WTC11 (cell line): ENCODE measurements around the gene ABCB8. TPM values are rescaled to one million over a fixed set of nuclear protein-coding genes. Genes with fewer than 3 reads are reported as not detected.

ENCODE experiments used
- CTCF ChIP-seq: fragments of 200-600 bp; IDR thresholded peaks from 2 replicates; pipeline ENCODE4 v1.8.0; 2022; ENCODE audit warnings: antibody characterized with exemption
- E2F5 ChIP-seq: sonication (generic); formaldehyde crosslinking; IDR thresholded peaks from 2 replicates; pipeline ENCODE4 v1.8.1; 2022; ENCODE audit warnings: mild to moderate bottlenecking, moderate library complexity, missing genetic modification reagents
- FOXP1 ChIP-seq: sonication (generic); formaldehyde crosslinking; IDR thresholded peaks from 2 replicates; pipeline ENCODE4 v1.8.0; 2022; ENCODE audit warnings: missing genetic modification reagents, mild to moderate bottlenecking, moderate library complexity, borderline replicate concordance
- GTF2I ChIP-seq: fragments of 250-450 bp; sonication (Bioruptor Pico); conservative IDR thresholded peaks from 2 replicates; pipeline ENCODE4 v1.4.0; 2021; ENCODE audit warnings: mild to moderate bottlenecking
- IRF1 ChIP-seq: sonication (generic); formaldehyde crosslinking; IDR thresholded peaks from 2 replicates; pipeline ENCODE4 v1.8.0; 2023; ENCODE audit warnings: missing genetic modification reagents
- MLX ChIP-seq: sonication (generic); formaldehyde crosslinking; IDR thresholded peaks from 2 replicates; pipeline ENCODE4 v1.8.1; 2023; ENCODE audit warnings: mild to moderate bottlenecking, missing genetic modification reagents, moderate library complexity
- OVOL2 ChIP-seq: fragments of 250-450 bp; sonication (Bioruptor Pico); IDR thresholded peaks from 2 replicates; pipeline ENCODE4 v1.9.0; 2021; ENCODE audit warnings: mild to moderate bottlenecking, borderline replicate concordance
- TEAD4 ChIP-seq: sonication (generic); formaldehyde crosslinking; IDR thresholded peaks from 2 replicates; pipeline ENCODE4 v1.8.0; 2022; ENCODE audit warnings: mild to moderate bottlenecking, missing genetic modification reagents
- ZBTB21 ChIP-seq: sonication (generic); formaldehyde crosslinking; IDR thresholded peaks from 2 replicates; pipeline ENCODE4 v1.8.1; 2023; ENCODE audit warnings: mild to moderate bottlenecking, missing genetic modification reagents, borderline replicate concordance
- ZBTB43 ChIP-seq: sonication (generic); formaldehyde crosslinking; IDR thresholded peaks from 2 replicates; pipeline ENCODE4 v1.8.1; 2023; ENCODE audit warnings: mild to moderate bottlenecking, missing genetic modification reagents
- ZMAT4 ChIP-seq: fragments of 250-450 bp; sonication (Bioruptor Pico); IDR thresholded peaks from 2 replicates; pipeline ENCODE4 v1.9.0; 2021; ENCODE audit warnings: mild to moderate bottlenecking
- ZNF317 ChIP-seq: sonication (generic); formaldehyde crosslinking; IDR thresholded peaks from 2 replicates; pipeline ENCODE4 v1.8.1; 2023; ENCODE audit warnings: low read depth, mild to moderate bottlenecking, moderate library complexity, missing genetic modification reagents, borderline replicate concordance
- ZNF416 ChIP-seq: fragments of 250-450 bp; sonication (Bioruptor Pico); IDR thresholded peaks from 2 replicates; pipeline ENCODE4 v1.9.0; 2021; ENCODE audit warnings: mild to moderate bottlenecking, inconsistent platforms
- ZNF425 ChIP-seq: fragments of 250-450 bp; sonication (Bioruptor Pico); conservative IDR thresholded peaks from 2 replicates; pipeline ENCODE4 v1.9.0; 2021; ENCODE audit warnings: mild to moderate bottlenecking
- ZNF512 ChIP-seq: sonication (generic); formaldehyde crosslinking; IDR thresholded peaks from 2 replicates; pipeline ENCODE4 v1.8.1; 2022; ENCODE audit warnings: missing genetic modification reagents, borderline replicate concordance
- total RNA-seq: library from RNA; stranded (reverse); gene quantifications from 3 replicates; pipeline ENCODE4 v1.2.3, GENCODE V29; 2021

ABCB8 gene
- total RNA-seq, 1 experiment from 2014 or later = 35.9 TPM

- TF ChIP-seq ZNF425 (CRISPR knock-in tag) = no peak
- TF ChIP-seq TEAD4 (CRISPR knock-in tag) = no peak
- TF ChIP-seq ZNF416 (CRISPR knock-in tag) = no peak
- TF ChIP-seq ZNF317 (CRISPR knock-in tag) = no peak
- TF ChIP-seq FOXP1 (CRISPR knock-in tag) = no peak
- TF ChIP-seq ZBTB43 (CRISPR knock-in tag) = no peak
- TF ChIP-seq OVOL2 = no peak
- no peak for TF ChIP-seq MLX (CRISPR knock-in tag)
- no peak for TF ChIP-seq CTCF
- no peak for TF ChIP-seq E2F5
- TF ChIP-seq GTF2I = no peak
- no peak for TF ChIP-seq ZNF512
- no peak for TF ChIP-seq ZMAT4
- TF ChIP-seq ZBTB21 = no peak
- no peak for TF ChIP-seq IRF1
- TF ChIP-seq, all 79 proteins: peak for 0
Measured at GRCh38 chr7:151038951-151039849, 10.9 kb downstream of the ABCB8 start (continued).
